Daoy (cell line): ENCODE results near the gene RPS6KA2. TPM values are rescaled to one million over a fixed set of nuclear protein-coding genes. Genes with fewer than 3 reads are reported as not detected.

Experiments
- DNase-seq: peaks from one replicate; pipeline ENCODE4 v3.0.0-alpha.2; 2015; ENCODE audit warnings: low read depth
- total RNA-seq: library from RNA; depleted of rRNA; stranded (reverse); fragments of >200 nt; shearing (Covaris generic); gene quantifications from 2 replicates; pipeline ENCODE4 v1.2.3, GENCODE V29; 2014

RPS6KA2 gene
- total RNA-seq, 1 experiment from 2014 or later = 5.5 TPM

- DNase-seq = no peak
Measured at GRCh38 chr6:166488076-166488685, 138.9 kb downstream of the RPS6KA2 start.

- DNase-seq = no peak
Measured at GRCh38 chr6:166487148-166487547, 139.9 kb downstream of the RPS6KA2 start.

GRCh38 chr6:166486536-166486880 lies 140.5 kb downstream of the RPS6KA2 start:
- DNase-seq = no peak

GRCh38 chr6:166485651-166486535 lies 141.2 kb downstream of the RPS6KA2 start:
- DNase-seq = no peak

- no peak for DNase-seq
Measured at GRCh38 chr6:166484863-166485262, 142.2 kb downstream of the RPS6KA2 start.

GRCh38 chr6:166483573-166484250 lies 143.3 kb downstream of the RPS6KA2 start:
- DNase-seq = no peak

GRCh38 chr6:166483026-166483425 lies 144.0 kb downstream of the RPS6KA2 start:
- DNase-seq = no peak

GRCh38 chr6:166478782-166479592 lies 148.1 kb downstream of the RPS6KA2 start:
- DNase-seq = no peak

- DNase-seq = no peak
Measured at GRCh38 chr6:166477647-166478365, 149.2 kb downstream of the RPS6KA2 start.

- DNase-seq = no peak
Measured at GRCh38 chr6:166476634-166477215, 150.3 kb downstream of the RPS6KA2 start.

GRCh38 chr6:166476061-166476591 lies 150.9 kb downstream of the RPS6KA2 start:
- no peak for DNase-seq

- no peak for DNase-seq
Measured at GRCh38 chr6:166474721-166475565, 152.1 kb downstream of the RPS6KA2 start.

- DNase-seq = no peak
Measured at GRCh38 chr6:166473886-166474571, 153.0 kb downstream of the RPS6KA2 start.

- no peak for DNase-seq
Measured at GRCh38 chr6:166472636-166473035, 154.4 kb downstream of the RPS6KA2 start.

- DNase-seq = no peak
Measured at GRCh38 chr6:166471797-166472260, 155.2 kb downstream of the RPS6KA2 start.

- DNase-seq = no peak
Measured at GRCh38 chr6:166470863-166471410, 156.1 kb downstream of the RPS6KA2 start.

GRCh38 chr6:166470029-166470862 lies 156.8 kb downstream of the RPS6KA2 start:
- no peak for DNase-seq
